Measurements from ENCODE around the gene KLK15.

DNA sequence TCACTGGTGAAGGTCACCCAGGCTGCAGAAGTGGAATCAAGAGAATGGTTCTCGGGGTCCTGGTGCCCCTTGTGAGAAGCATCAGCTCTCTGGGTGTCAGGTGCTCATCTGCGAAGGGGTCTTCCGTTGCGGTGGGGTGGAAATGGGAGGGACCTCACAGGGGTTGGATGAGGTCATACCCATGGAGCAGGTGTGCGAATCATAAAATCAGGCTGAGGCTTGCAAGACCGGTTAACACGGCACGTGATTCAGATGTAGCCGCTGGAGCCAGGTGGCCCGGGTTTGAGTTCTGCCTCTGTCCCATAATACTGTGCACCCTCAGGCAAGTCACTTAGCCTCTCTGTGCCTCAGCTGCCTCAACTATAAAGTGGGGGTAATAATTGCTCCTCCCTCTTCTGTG lies 3.9 kb upstream of the KLK15 start:
- TF ChIP-seq HDAC2 (IDR thresholded peaks at IDR 0.05; ENCODE audit: borderline replicate concordance in 1 of 2, low read depth in 2 of 2, low read length in 2 of 2) (no peak), ZNF274 (IDR thresholded peaks at IDR 0.05; ENCODE audit: borderline replicate concordance, extremely low read depth, low read length) (no peak), TEAD4 (IDR thresholded peaks at IDR 0.05; ENCODE audit: low read depth, low read length) (no peak), KDM5A (IDR thresholded peaks at IDR 0.05; ENCODE audit: low read length) (no peak), POLR2A (IDR thresholded peaks at IDR 0.05; ENCODE audit: control extremely low read depth in 1 of 2, low read depth in 2 of 2, low read length in 2 of 2) (no peak), JUND (IDR thresholded peaks at IDR 0.05; ENCODE audit: low read length) (no peak), ASH2L (IDR thresholded peaks at IDR 0.05; ENCODE audit: low read length) (no peak)
- TF ChIP-seq, protein P1, sequence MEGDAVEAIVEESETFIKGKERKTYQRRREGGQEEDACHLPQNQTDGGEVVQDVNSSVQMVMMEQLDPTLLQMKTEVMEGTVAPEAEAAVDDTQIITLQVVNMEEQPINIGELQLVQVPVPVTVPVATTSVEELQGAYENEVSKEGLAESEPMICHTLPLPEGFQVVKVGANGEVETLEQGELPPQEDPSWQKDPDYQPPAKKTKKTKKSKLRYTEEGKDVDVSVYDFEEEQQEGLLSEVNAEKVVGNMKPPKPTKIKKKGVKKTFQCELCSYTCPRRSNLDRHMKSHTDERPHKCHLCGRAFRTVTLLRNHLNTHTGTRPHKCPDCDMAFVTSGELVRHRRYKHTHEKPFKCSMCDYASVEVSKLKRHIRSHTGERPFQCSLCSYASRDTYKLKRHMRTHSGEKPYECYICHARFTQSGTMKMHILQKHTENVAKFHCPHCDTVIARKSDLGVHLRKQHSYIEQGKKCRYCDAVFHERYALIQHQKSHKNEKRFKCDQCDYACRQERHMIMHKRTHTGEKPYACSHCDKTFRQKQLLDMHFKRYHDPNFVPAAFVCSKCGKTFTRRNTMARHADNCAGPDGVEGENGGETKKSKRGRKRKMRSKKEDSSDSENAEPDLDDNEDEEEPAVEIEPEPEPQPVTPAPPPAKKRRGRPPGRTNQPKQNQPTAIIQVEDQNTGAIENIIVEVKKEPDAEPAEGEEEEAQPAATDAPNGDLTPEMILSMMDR (IDR thresholded peaks at IDR 0.05; ENCODE audit: control extremely low read depth in 1 of 3, insufficient read depth in 1 of 3, low read depth in 1 of 3, low read length in 3 of 3), result no peak

Measured in H1 (cell line).